Smooth muscle cell (in vitro differentiated cells): ENCODE measurements around the gene KCNQ4. TPM values are rescaled to one million over a fixed set of nuclear protein-coding genes. Genes with fewer than 3 reads are reported as not detected.

Experiments used
- DNase-seq: peaks from one replicate; lab custom pipeline; 2025; ENCODE audit not compliant: unreplicated experiment; lab: John Stamatoyannopoulos, UW
- H2AFZ ChIP-seq: fragments of 200-600 bp; sonication (generic); 2 replicates; pipeline ENCODE4 v1.6.0; 2016; ENCODE audit warnings: antibody characterized with exemption, low read depth, mild to moderate bottlenecking
- H3F3A ChIP-seq: fragments of 200-600 bp; sonication (generic); 2 replicates; pipeline ENCODE4 v1.6.0; 2017; ENCODE audit warnings: antibody characterized with exemption, low read depth
- H3K27ac ChIP-seq: fragments of 200-600 bp; sonication (generic); 2 replicates; pipeline ENCODE4 v1.5.1; 2016; ENCODE audit warnings: low read depth, mild to moderate bottlenecking
- H3K27me3 ChIP-seq: fragments of 200-600 bp; sonication (generic); 2 replicates; pipeline ENCODE4 v1.6.1; 2016; ENCODE audit warnings: low read depth, mild to moderate bottlenecking
- H3K36me3 ChIP-seq: fragments of 200-600 bp; sonication (generic); 2 replicates; pipeline ENCODE4 v1.5.1; 2016; ENCODE audit warnings: low read depth
- H3K4me1 ChIP-seq: fragments of 200-600 bp; sonication (generic); 2 replicates; pipeline ENCODE4 v1.5.1; 2016; ENCODE audit warnings: low read depth
- H3K4me2 ChIP-seq: fragments of 200-600 bp; sonication (generic); 2 replicates; pipeline ENCODE4 v1.6.0; 2016; ENCODE audit warnings: mild to moderate bottlenecking
- H3K4me3 ChIP-seq: fragments of 200-600 bp; sonication (generic); 2 replicates; pipeline ENCODE4 v1.5.1; 2016; ENCODE audit warnings: mild to moderate bottlenecking
- H3K79me2 ChIP-seq: fragments of 200-600 bp; sonication (generic); 2 replicates; pipeline ENCODE4 v1.6.0; 2016; ENCODE audit warnings: low read depth, mild to moderate bottlenecking
- H3K9ac ChIP-seq: fragments of 200-600 bp; sonication (generic); 2 replicates; pipeline ENCODE4 v1.6.0; 2016; ENCODE audit warnings: low read depth
- H3K9me3 ChIP-seq: fragments of 200-600 bp; sonication (generic); replicated peaks from 2 replicates; pipeline ENCODE4 v1.5.1; 2016; ENCODE audit warnings: low read depth
- H4K20me1 ChIP-seq: fragments of 200-600 bp; sonication (generic); 2 replicates; pipeline ENCODE4 v1.6.0; 2016; ENCODE audit warnings: low read depth
- WGBS: methylation state at CpG from one replicate; pipeline ENCODE4 v1.1.7; 2016; ENCODE audit warnings: low lambda C conversion rate; 5-methylcytosine and 5-hydroxymethylcytosine counted together
- polyA plus RNA-seq: library from polyadenylated mRNA; unstranded; fragments of >200 nt; fragmentation: Nextera tagmentation; extraction: Ambion mirVana; gene quantifications from 2 replicates; pipeline ENCODE4 v1.2.1, GENCODE V29; 2016
- total RNA-seq: library from RNA; depleted of rRNA; stranded (reverse); fragments of >200 nt; gene quantifications from 2 replicates; pipeline ENCODE4 v1.2.3, GENCODE V29; 2014
- TF ChIP-seq, protein P1 (sequence below): fragments of 200-600 bp; sonication (generic); IDR thresholded peaks from 2 replicates; pipeline ENCODE4 v1.5.1; 2017; ENCODE audit warnings: borderline replicate concordance, mild to moderate bottlenecking, antibody characterized with exemption; ENCODE audit not compliant: insufficient read depth, poor library complexity, severe bottlenecking

Gene KCNQ4
- total and polyA plus RNA-seq, 2 experiments from 2014 or later = 0.06 TPM; not detected in 1

DNA sequence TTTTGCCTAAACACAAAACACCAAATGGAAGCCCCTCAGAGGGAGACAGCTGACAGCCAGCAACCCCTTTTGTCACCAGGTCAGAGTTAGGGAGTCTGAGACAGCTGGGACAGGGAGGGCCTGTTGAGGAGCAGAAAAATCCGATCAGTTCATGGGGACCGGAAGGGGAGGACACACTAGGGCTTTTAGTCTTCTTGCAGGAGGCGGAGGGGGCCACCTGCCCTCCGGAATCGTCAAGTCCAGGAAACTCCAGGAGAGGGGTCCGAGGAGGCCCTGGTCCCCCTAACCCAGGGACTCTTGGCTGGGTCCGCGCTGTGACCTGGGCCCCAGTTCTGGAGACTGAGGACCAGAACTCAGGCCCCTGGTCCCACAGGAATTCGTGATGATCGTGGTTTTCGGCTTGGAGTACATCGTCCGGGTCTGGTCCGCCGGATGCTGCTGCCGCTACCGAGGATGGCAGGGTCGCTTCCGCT is 34.2 kb downstream of the KCNQ4 start:
- TF ChIP-seq, protein P1, sequence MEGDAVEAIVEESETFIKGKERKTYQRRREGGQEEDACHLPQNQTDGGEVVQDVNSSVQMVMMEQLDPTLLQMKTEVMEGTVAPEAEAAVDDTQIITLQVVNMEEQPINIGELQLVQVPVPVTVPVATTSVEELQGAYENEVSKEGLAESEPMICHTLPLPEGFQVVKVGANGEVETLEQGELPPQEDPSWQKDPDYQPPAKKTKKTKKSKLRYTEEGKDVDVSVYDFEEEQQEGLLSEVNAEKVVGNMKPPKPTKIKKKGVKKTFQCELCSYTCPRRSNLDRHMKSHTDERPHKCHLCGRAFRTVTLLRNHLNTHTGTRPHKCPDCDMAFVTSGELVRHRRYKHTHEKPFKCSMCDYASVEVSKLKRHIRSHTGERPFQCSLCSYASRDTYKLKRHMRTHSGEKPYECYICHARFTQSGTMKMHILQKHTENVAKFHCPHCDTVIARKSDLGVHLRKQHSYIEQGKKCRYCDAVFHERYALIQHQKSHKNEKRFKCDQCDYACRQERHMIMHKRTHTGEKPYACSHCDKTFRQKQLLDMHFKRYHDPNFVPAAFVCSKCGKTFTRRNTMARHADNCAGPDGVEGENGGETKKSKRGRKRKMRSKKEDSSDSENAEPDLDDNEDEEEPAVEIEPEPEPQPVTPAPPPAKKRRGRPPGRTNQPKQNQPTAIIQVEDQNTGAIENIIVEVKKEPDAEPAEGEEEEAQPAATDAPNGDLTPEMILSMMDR = no peak
- H3K9me3 ChIP-seq = no peaks in the 10 kb centered on the region
- no peaks in the 10 kb centered on the region for H3F3A ChIP-seq
- peak overlapping the region; percentile 85 for H3K4me2 ChIP-seq
- H3K4me1 ChIP-seq = peaks cover 5% of the 10 kb centered on the region
- H3K27me3 ChIP-seq = peaks cover 18% of the 10 kb centered on the region
- peak overlapping the region; percentile 43 for H3K4me3 ChIP-seq
- H2AFZ ChIP-seq = no peak overlapping the region
- H3K9ac ChIP-seq = no peak overlapping the region
- H3K79me2 ChIP-seq = no peaks in the 10 kb centered on the region
- 25% methylated on average over 19 of the region's 19 CpGs for WGBS
- no peaks in the 10 kb centered on the region for H3K36me3 ChIP-seq
- H3K27ac ChIP-seq = no peak overlapping the region
- no peak for DNase-seq
- no peaks in the 10 kb centered on the region for H4K20me1 ChIP-seq

DNA sequence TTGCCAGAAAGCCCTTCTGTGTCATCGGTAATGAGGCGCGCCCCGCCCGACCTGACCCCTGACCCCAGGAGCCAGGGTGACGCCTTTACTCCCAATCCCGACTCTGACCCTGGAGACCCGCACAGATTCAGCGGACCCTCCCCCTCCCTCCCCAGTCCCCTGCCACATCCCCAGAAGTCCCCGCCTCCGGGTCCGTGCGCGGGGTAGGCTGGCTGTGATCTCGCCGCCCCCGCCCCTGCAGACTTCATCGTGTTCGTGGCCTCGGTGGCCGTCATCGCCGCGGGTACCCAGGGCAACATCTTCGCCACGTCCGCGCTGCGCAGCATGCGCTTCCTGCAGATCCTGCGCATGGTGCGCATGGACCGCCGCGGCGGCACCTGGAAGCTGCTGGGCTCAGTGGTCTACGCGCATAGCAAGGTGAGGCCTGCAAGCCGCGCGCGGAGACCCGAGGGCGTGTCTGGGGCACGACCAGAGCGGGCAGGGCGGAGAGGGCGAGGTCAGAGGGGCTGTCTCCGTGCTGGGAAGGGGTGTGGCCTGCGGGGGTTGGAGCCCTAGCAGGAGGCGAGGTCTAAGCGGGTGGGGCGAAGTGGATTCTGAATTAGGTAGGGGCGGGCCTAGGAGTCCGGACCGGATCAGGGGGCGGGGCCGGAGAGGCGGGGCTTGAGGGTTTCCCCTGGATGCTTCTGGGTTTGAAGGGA is 34.8 kb downstream of the KCNQ4 start:
- Histone ChIP-seq H3K27ac (no peak overlapping the region), H3K27me3 (peaks cover 18% of the 10 kb centered on the region), H3K36me3 (no peaks in the 10 kb centered on the region), H3K9me3 (no peaks in the 10 kb centered on the region), H3K4me2 (peak overlapping the region; percentile 85), H3F3A (no peaks in the 10 kb centered on the region), H4K20me1 (no peaks in the 10 kb centered on the region), H3K4me1 (peaks cover 5% of the 10 kb centered on the region), H2AFZ (peak overlapping the region; percentile 52), H3K4me3 (peak overlapping the region; percentile 43), H3K79me2 (no peaks in the 10 kb centered on the region), H3K9ac (no peak overlapping the region)
- WGBS = 1% methylated on average over 35 of the region's 59 CpGs
- DNase-seq = no peak
- TF ChIP-seq, protein P1 = no peak

DNA sequence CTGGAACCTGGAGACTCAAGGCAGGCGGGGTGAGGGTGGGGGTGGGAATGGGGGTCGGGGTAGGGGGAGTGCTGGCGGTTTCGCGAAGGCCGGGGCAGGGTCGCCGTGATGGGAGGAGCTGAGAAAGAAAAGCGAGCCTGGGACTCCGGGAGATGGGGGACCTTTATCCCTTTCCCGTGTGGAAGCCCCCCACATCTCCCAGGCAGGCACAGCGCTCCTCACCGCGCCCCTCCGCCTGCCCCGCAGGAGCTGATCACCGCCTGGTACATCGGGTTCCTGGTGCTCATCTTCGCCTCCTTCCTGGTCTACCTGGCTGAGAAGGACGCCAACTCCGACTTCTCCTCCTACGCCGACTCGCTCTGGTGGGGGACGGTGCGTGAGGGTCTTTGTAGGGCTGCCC is 35.5 kb downstream of the KCNQ4 start:
- no peaks in the 10 kb centered on the region for H3K36me3 ChIP-seq
- no peak for DNase-seq
- H2AFZ ChIP-seq = no peak overlapping the region
- no peaks in the 10 kb centered on the region for H4K20me1 ChIP-seq
- H3K79me2 ChIP-seq = no peaks in the 10 kb centered on the region
- no peak overlapping the region for H3K4me3 ChIP-seq
- H3K4me2 ChIP-seq = peak overlapping the region; percentile 85
- H3F3A ChIP-seq = no peaks in the 10 kb centered on the region
- H3K27me3 ChIP-seq = peaks cover 18% of the 10 kb centered on the region
- 59% methylated on average over 22 of the region's 26 CpGs for WGBS
- no peak overlapping the region for H3K9ac ChIP-seq
- peaks cover 6% of the 10 kb centered on the region for H3K4me1 ChIP-seq
- TF ChIP-seq, protein P1 = no peak
- no peak overlapping the region for H3K27ac ChIP-seq
- no peaks in the 10 kb centered on the region for H3K9me3 ChIP-seq
